Glomerular endothelial cell (primary cell): ENCODE measurements around the gene HIF3A. TPM values are rescaled to one million over a fixed set of nuclear protein-coding genes. Genes with fewer than 3 reads are reported as not detected.
"Not testable (repeated sequence)": the region's sequence is repeated elsewhere in the genome, so short reads cannot be mapped to it uniquely, and the experiment has no call there.

ENCODE experiments used
- DNase-seq: peaks from one replicate; pipeline ENCODE4 v3.0.0-alpha.2; 2011; ENCODE audit warnings: low read depth, low spot score; ENCODE audit errors: extremely low read depth
- total RNA-seq: library from RNA; depleted of rRNA; stranded (reverse); fragments of >200 nt; gene quantifications from 2 replicates; pipeline ENCODE4 v1.2.3, GENCODE V29; 2015

Gene HIF3A
- 7.5 and 20.6 TPM in 2 replicates for total RNA-seq

DNA sequence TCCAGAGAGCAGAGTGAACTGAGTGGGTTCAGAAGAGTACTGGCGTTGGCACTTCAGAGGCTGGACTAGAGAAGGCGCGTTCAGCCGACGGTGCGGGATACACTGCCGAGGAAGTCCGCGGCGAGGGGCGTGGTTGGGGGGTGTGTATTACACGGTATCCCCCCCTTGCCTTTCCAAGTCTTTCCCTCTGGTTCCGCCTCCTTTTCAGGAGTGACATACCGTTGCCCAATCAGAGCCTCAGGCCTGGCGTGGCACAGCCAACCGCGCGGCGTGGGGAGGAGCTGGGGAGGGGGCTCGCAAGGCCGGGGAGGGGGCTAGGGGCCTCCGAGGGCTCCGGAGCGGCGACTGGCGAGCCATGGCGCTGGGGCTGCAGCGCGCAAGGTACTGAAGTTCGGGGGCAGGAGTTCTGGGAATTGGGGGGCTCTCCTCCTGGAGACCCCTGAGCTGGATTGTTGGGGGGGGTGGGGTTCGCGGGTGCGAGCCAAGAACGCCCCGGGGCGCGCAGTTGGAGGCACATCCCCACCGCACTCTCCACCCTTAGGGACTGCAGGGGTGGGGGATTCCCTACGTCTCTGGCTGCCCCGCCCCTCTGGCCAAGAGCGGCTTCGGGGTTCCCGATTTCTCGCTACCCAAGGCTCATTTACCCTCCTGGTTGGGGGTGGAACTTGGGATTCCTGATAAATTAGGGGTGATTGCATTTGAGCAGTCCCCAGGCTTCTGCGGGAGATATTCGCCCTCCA, at the start of gene HIF3A:
HIF3A (plus strand) TSS at position 321 of the 740 bp plus-strand sequence; CDS start at position 356, 35 bp downstream.
- no peak for DNase-seq

DNA sequence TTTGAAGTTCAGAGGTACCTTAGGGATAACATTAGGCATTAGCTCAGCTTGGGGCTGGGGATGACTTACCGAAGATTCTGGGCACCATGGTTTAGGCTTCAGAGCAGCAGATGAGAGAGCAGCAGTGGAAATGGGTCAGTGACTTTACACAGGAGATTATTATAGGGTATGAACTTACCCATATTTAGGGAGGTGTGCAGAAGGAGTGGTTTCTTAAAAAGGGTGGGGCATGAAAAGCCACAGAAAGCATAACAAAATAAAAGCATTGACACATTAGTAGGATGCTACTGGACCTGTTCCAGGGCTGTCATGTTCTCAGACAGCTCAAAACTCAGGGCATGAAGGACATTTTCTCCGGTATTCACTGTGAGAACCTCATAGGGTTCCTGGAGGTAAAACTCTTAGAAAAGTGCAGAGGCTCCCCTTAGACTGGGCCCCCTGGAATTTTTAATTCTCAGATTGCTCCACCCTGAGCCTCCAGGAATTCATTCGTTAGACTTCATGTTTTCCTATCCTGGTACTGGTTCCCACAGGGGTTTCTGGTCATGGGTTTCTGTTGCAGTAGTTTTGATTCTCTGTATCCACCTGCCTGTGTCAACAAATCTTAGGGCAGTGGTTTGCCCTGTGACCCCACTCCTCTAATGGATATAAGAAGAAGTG, 46.6 kb upstream of the HIF3A start:
- DNase-seq, result no peak

DNA sequence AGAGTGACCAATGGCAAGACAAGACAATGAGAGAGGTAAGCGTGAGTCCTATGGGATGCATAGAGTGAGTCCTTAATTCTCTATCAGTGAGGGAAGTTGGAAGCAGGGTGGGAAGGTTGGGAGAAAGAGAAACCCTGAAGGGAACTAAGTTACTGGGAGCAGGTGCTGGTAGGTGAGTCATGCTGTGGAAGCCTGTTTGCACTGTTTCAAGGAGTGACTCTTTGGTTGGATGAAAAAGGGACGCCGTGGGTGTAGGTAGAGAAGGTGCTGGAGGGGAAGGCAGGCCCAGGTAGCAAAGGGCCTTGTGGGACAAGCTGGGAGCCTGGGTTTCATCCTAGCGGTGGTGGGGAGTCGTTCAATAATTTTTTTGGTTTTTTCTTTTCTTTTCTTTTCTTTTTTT, 45.4 kb upstream of the HIF3A start:
- no peak for DNase-seq

DNA sequence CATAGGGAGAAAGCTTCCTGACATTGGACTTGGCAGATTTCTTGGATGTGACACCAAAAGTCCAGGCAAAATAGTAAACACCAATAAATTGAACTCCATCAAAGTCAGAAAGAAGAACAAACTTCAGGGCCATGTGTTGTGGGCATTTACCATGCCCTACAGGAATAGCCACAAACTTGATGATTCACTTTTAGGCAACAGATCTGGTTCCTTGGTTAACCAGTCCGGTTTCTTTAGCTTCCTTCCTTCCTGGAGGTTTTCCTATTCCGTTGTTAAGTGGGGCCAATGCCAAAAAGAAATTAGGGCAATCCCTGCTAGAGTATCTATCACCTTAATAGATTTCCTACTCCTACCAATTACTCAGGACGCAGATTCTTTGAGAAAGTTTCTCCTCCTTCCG, 42.1 kb upstream of the HIF3A start:
- no peak for DNase-seq

DNA sequence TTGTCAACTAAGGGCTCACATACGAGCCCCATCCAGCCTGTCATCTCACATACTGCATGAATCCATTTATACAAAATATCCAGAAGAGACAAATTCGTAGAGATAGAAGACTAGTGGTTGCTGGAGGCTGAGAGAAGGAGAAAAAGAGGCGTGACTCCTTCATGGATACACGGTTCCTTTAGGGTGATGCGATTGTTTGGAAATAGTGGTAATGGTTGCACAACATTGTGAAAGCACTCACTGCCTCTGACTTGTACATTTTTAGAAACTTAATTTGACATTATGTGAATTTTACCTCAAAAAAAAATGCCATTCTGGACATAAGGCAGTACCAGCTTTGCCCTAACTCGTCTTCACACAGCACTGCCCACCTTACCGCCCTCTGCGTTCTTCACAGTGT, 40.0 kb upstream of the HIF3A start:
- no peak for DNase-seq

DNA sequence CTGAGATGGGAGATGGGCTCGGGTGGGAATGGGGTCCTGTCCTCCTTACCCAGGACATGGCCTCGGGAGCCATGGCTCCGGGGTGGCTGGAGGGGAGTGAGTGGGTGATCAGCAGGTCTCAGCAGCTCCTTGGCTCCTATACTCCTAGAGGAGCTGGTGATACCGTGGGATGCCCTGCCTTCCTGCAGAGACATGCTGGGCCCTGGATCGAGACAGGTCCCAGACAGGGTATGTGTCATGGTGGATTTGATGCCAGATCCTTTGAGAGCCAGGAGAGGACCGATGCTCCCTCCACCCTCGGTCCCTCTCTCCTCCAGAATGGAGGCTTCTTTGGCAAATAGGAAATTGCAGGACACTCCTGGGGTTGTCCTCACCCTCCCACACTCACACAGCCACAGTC, 35.3 kb upstream of the HIF3A start:
- not testable (repeated sequence) for DNase-seq

DNA sequence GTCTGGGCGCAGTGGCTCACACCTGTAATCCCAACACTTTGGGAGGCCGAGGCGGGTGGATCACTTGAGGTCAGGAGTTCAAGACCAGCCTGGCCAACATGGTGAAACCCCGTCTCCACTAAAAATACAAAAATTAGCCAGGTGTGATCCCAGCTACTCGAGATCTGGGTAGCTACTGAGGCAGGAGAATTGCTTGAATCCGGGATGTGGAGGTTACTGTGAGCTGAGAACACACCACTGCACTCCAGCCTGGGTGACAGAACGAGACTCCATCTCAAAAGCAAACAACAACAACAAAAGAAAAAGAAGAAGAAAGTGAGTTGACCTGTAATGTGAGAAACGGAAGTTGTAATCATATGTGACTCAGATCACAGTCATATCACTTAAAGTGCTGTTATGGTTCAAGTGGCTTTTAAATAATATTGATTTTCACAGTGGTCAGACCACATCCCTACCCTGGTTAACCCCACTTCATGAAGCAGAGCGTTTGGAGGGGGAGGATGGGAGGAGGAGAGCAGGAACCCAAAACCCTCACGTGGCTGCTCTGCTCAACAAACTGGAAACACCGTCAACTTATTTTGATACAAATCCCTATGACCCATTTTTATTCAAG, 34.1 kb upstream of the HIF3A start:
- not testable (repeated sequence) for DNase-seq

DNA sequence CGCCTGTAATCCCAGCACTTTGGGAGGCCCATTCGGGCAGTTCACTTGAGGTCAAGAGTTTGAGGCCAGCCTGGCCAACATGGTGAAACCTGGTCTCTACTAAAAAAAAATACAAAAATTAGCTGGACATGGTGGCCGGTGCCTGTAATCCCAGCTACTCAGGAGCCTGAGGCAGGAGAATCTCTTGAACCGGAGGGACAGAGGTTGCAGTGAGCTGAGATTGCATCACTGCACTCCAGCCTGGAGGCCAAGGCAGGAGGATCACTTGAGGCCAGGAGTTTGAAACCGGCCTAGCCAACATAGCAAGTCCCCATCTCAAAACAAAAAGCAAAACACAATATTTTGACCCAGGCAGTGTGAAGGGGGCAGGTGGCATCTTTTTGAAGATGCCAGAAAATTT, 32.0 kb upstream of the HIF3A start:
- not testable (repeated sequence) for DNase-seq

DNA sequence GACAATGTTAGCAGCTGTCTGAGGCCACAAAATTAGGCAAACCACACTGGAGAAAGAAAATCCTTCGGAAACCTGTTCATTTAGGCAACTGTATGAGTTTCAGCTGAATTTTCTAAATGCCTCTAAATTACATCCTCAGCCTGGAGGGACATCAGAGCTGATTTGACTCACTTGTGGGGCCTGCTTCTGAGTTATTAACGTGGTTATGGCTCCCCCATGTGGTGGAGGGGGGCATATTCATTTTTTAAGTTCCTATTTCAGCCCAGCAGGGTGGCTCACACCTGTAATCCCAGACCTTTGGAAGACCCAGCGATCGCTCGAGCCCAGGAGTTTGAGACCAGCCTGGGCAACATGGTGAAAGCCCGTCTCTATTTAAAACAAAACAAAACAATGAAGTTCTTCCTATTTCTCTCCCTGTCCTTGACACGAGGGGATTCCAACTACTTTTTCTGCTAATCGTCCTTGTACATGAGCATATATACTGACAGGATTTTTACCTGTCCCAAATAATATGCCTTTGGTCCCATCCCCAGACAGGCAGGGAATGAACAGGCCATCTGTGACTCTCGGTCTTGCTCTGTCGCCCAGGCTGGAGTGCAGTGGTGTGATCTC, 31.5 kb upstream of the HIF3A start:
- no peak for DNase-seq

DNA sequence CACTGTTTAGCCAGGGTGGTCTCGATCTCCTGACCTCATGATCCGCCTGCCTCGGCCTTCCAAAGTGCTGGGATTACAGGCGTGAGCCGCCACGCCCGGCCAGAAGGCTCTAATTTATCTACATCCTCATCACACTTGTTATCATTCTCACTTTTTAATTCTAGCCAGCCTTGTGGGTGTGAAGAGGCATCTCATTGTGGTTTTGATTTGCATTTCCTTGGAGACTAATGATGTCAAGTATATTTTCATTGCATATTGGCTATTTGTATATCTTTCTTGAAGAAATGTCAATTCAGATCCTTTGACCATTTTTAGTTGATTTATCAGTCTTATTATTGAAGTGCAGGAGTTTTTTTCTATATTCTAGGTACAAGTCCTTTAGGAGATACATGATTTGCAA, 27.7 kb upstream of the HIF3A start:
- no peak for DNase-seq

DNA sequence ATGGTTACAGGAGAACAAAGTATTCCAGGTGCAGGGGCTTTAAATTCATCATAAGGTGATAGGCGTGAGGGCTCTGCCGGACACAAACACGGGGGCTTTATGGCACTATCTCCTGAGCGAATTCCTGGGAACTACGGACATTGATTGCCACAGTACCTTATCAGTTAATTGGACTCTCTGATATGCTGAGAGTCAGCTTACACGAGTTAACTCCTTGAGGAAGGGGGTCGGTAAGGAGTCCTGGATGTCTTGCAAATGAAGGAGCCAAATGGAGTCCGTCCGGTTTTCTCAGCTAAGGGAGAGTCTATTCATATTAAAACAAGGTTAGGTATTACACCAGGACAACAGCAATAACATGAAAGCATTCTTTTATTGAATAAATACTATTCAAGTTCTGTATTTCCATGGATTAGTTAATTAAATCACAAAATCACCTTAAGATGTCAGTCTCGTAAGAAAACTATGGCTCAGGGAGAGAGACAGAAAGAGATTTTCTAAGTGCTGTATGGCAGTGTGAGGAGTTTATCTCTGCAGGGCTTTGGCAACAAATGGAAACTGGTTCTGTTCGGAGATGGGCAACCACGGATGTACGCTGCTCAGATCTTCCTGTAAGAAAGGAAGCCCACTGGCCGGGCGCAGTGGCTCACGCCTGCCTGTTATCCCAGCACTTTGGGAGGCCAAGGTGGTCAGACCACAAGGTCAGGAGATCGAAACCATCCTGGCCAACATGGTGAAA, 26.2 kb upstream of the HIF3A start:
- DNase-seq, result no peak

DNA sequence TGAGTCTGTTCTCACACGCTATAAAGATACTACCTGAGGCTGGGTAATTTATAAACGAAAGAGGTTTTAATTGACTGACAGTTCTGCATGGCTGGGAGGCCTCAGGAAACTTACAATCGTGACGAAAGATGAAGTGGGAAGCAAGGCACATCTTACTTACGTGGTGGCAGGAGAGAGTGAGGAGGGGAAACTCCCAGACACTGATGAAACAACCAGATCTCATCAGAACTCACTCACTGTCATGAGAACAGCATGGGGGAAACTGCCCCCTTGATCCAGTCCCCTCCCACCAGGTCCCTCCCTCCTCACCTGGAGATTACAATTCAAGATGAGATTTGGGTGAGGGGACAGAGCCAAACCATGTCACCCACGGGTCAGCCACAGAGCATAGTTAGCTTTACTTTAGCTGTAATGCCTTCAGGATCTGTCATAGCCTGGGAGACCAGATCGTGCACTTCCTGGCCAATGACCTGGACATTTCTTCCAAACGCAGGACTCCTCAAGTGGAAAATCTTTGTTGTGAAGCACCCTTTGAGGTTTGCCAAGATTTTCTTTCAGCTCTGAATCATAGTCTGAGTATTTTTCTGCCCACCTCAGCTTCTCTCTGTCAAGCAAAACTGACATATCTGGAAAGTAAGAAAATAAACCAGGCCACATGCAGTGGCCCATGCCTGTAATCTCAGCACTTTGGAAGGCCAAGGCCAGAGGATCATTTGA, 25.2 kb upstream of the HIF3A start:
- DNase-seq, result no peak

DNA sequence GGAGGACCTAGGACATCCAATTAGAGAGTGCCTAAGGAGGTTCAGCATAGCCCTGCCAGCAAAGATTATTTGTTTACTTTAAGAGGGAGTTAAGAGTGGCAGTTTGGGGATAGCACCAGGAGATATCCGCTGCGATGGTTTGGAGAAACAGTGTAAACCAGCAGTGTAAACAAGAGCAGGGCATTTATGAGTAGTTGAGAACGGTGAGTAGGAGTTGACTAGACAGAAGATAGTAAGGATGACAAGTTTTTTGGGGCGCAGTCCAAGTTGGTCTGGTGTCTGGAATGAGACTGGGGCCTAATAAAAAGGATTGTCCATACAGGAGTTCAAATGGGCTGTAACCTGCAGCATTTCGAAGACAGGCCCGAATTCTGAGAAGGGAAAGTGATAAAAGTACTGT, 22.9 kb upstream of the HIF3A start:
- not testable (repeated sequence) for DNase-seq

DNA sequence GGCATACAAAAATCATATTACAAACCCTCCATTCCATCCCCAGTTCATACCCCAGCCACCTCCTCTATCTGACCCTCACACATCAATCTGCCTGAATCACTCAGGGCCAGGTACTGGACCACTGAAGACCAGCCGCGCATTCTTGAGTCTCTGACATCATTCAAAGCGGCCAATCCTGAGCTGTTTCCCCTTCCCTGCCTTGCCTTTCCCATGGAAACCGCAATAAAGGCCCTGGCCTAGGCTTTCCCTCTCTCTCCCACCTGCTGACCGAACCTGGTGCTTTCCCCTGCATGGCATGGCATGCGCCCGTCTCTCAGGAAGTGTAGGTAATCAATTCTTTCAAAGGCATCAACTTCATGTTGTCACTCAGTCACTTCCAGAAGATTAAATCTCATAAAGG, 17.7 kb upstream of the HIF3A start:
- no peak for DNase-seq

DNA sequence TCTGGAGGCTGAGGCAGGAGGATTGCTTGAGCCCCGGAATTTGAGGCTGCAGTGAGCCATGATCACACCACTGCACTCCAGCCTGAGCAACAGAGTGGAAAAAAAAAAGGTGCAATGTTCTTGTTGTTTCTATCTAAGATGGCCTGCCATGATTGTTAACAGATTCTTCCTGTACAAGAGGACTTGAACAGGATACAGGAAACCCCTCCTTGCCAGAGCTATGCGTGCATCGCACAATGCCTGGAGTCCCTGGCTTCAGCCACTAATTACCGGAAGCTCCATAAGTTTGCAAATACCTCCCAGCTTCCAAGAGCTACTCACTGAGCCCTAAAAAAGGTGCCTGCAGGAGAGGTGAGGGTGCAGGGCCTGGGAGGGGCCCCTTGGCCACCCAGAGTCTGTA, 13.1 kb upstream of the HIF3A start:
- no peak for DNase-seq

DNA sequence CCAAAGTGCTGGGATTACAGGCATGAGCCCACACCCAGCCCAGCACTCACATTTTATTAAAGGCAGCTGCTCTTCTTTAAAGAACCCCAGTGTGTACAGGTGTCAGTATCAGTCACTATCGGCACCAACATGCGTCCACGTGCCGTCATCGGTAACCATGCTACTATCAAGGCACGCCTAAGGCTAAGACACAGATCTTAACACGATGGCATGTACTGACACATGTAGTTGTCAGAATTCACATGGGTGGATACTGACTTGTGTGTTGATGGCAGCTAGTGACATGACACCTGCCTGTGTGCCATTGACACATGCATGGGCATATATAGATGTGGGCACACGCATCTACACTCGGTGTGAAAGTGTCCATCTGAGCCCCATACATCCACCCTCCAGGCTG, 12.2 kb upstream of the HIF3A start:
- DNase-seq, result no peak

DNA sequence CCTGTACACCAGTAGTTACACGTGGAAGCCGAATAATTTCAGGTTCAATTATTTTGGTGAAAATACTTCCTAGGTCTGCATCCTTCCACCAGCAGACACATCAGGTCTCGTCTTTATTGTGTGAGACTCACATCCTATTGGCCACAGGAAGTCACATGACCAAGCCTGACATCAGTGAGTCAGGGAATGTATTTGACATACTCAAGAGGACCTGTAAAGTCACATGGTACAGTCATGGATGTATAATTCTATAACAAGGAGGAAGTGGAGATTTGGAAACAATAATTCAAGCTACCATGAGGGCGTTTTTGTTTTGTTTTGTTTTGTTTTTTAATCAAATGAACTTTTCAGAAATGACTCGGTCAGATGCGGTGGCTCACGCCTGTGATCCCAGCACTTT, 9.3 kb upstream of the HIF3A start:
- DNase-seq, result no peak

DNA sequence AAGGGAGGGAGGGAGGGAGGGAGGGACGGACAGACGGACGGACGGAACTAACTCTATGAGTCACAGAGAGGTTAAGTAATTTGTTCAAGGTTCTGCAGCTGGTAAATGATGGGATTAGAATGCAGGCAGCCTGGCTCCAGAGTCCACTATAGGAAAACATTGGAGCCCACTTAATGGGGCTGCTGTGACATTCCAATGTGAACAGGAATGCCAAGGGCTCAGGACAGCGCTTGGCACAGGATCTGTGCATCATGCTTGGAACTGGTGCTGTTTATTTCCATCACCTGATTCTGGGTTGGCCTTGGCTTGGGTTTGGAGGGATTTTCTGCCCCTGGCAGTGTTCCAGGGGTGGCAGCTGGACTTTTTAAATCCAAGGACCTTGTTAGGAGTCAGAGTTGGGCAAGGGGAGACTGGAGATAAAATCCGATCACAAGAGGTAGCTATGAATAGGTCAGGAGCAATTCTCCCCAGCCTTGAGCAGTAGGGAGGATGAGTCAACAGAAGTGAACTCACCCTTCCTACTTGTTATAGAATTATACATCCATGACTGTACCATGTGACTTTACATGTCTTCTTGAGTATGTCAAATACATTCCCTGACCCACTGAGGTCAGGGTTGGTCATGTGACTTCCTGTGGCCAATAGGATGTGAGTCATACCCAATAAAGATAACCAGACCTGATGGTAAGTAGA, 7.8 kb upstream of the HIF3A start:
- peak; percentile 72 for DNase-seq

DNA sequence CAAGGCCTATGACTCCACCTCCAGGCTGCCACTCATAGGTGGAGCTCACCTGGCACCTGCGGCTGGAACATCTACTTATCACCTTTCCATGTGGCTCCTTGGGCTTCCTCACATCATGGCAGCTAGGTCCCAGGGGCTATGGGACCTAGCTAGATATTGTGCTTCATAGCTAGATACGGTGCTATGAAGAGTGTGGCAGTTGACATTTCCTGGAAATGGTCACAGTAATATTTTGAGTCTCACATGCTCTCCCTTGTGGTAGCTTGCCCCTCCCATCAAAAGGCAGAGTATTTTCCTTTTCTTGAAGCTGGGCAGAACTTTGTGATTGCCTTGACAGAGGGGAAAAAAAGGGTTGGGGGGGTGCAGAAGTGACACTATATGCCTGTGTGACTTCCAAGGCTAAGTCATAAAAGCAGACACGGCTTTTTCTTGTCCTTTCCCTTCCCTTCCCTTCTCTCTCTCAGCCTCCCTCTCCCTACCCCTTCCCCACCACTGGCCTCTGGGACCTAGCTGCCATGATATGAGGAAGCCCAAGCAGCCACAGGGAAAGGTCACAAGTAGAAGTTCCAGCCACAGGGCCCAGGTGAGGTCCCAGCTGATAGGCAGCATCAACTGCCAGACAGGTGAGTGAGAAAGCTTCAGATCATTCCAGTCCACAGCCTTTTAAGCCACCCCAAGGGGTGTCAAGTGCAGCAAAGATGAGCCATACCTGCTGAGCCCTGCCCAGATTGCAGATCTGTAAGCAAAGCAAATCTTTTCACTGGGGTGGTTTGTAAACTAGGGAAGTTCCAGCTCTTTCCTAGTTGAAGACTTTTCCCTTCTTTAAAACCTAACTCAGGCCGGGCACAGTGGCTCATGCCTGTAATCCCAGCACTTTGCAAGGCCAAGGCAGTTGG, 6.9 kb upstream of the HIF3A start:
- DNase-seq, result no peak
